Parathyroid adenoma (tissue), 2 donors: ENCODE data around the gene HIRA.

ENCODE experiments used
- H2AFZ ChIP-seq: fragments of 300-600 bp; sonication (generic); one replicate; pipeline ENCODE4 v1.7.0; 2017; ENCODE audit warnings: antibody characterized with exemption, mild to moderate bottlenecking
- H3K27ac ChIP-seq: fragments of 300-600 bp; sonication (generic); one replicate; pipeline ENCODE4 v1.7.0; 2017
- H3K27me3 ChIP-seq: fragments of 300-600 bp; sonication (generic); one replicate; pipeline ENCODE4 v1.7.0; 2017; ENCODE audit warnings: low read length; ENCODE audit not compliant: control insufficient read depth, insufficient read depth
- H3K36me3 ChIP-seq: fragments of 300-600 bp; sonication (generic); one replicate; pipeline ENCODE4 v1.7.0; 2017; ENCODE audit warnings: low read length; ENCODE audit not compliant: control insufficient read depth, insufficient read depth
- H3K4me1 ChIP-seq: fragments of 300-600 bp; sonication (generic); one replicate; pipeline ENCODE4 v1.7.0; 2017; ENCODE audit warnings: control low read depth
- H3K4me2 ChIP-seq: fragments of 300-600 bp; sonication (generic); one replicate; pipeline ENCODE4 v1.7.0; 2017; ENCODE audit warnings: low read length
- H3K4me3 ChIP-seq: fragments of 300-600 bp; sonication (generic); one replicate; pipeline ENCODE4 v1.7.0; 2017; ENCODE audit warnings: low read depth, low read length
- H3K79me2 ChIP-seq: fragments of 300-600 bp; sonication (generic); one replicate; pipeline ENCODE4 v1.7.0; 2017; ENCODE audit warnings: control low read depth
- H3K9ac ChIP-seq: fragments of 300-600 bp; sonication (generic); one replicate; pipeline ENCODE4 v1.7.0; 2017; ENCODE audit warnings: mild to moderate bottlenecking
- H3K9me3 ChIP-seq: fragments of 300-600 bp; sonication (generic); one replicate; pipeline ENCODE4 v1.7.0; 2017; ENCODE audit warnings: low read length; ENCODE audit not compliant: control insufficient read depth
- CTCF ChIP-seq: fragments of 300-600 bp; sonication (generic); IDR thresholded peaks from one replicate; pipeline ENCODE4 v1.7.0; 2017; ENCODE audit warnings: antibody characterized with exemption, mild to moderate bottlenecking
- donor health status: primary hyperparathyroidism.

The HIRA gene

GRCh38 chr22:19405652-19406051 is 25.9 kb downstream of the HIRA start:
- Histone ChIP-seq H3K4me1 (no peaks in the 10 kb centered on the region), H2AFZ (no peak overlapping the region), H3K9ac (no peak overlapping the region), H3K9me3 (no peaks in the 10 kb centered on the region), H3K27me3 (no peaks in the 10 kb centered on the region), H3K27ac (peak overlapping the region; percentile 76), H3K4me2 (no peak overlapping the region), H3K79me2 (peaks cover 2% of the 10 kb centered on the region), H3K4me3 (no peak overlapping the region), H3K36me3 (no peaks in the 10 kb centered on the region)
- TF ChIP-seq CTCF: no peak

GRCh38 chr22:19405133-19405532 is 26.4 kb downstream of the HIRA start:
- TF ChIP-seq CTCF: no peak
- Histone ChIP-seq H3K4me2 (no peak overlapping the region), H3K79me2 (peaks cover 2% of the 10 kb centered on the region), H3K27ac (no peak overlapping the region), H3K9me3 (no peaks in the 10 kb centered on the region), H2AFZ (no peak overlapping the region), H3K9ac (no peak overlapping the region), H3K36me3 (no peaks in the 10 kb centered on the region), H3K4me3 (no peak overlapping the region), H3K27me3 (no peaks in the 10 kb centered on the region), H3K4me1 (no peaks in the 10 kb centered on the region)

DNA sequence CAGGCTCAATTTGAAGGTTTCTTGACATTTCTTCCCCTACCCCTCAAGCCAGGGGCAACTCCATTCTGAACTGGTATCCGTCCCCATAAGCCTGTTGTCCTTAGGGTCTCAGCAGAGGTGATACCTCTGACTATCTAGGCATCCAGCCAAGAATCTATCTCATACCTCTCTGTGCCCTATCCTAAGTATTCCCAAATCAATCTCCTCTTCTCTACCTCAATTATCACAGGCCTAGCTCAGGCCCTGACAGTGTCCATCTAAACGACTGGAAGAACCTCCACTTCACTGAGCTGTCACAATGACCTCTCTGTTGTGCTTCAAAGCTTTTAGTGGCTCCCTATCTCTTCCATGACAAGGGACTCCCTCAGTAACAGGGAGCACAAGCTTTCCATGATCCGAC is 26.9 kb downstream of the HIRA start:
- no peaks in the 10 kb centered on the region for H3K36me3 ChIP-seq
- no peak overlapping the region for H3K4me2 ChIP-seq
- H3K27ac ChIP-seq: no peak overlapping the region
- H2AFZ ChIP-seq: no peak overlapping the region
- H3K27me3 ChIP-seq: no peaks in the 10 kb centered on the region
- no peak overlapping the region for H3K9ac ChIP-seq
- no peaks in the 10 kb centered on the region for H3K4me1 ChIP-seq
- H3K79me2 ChIP-seq: peaks cover 2% of the 10 kb centered on the region
- no peaks in the 10 kb centered on the region for H3K9me3 ChIP-seq
- no peak for TF ChIP-seq CTCF
- no peak overlapping the region for H3K4me3 ChIP-seq

DNA sequence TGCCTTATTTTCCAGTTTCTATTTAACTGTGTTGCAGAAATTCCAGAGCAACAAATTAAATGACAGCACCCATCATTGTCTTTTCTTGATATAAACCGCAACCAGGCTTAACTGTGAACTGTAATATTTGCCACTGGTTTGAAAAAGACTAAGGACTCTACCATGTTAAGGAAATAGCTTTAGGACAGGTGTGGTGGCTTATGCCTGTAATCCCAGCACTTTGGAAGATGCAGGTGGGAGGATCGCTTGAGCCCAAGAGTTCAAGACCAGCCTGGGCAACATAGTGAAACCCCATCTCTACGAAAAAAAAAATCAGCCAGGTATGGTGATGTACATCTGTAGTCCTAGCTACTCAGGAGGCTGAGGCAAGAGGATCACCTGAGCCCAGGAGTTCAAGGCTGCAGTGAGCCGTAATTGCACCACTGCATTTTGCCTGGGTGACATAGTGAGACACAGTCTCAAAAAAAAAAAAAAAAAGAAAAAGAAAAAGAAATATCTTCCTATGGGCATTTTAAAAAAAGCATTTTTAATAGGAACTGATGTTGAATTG is 28.8 kb downstream of the HIRA start:
- Histone ChIP-seq H3K4me2 (no peak overlapping the region), H3K9ac (no peak overlapping the region), H3K79me2 (peaks cover 2% of the 10 kb centered on the region), H3K4me1 (no peaks in the 10 kb centered on the region), H2AFZ (no peak overlapping the region), H3K27me3 (no peaks in the 10 kb centered on the region), H3K36me3 (no peaks in the 10 kb centered on the region), H3K27ac (no peak overlapping the region), H3K9me3 (no peaks in the 10 kb centered on the region), H3K4me3 (no peak overlapping the region)
- no peak for TF ChIP-seq CTCF

DNA sequence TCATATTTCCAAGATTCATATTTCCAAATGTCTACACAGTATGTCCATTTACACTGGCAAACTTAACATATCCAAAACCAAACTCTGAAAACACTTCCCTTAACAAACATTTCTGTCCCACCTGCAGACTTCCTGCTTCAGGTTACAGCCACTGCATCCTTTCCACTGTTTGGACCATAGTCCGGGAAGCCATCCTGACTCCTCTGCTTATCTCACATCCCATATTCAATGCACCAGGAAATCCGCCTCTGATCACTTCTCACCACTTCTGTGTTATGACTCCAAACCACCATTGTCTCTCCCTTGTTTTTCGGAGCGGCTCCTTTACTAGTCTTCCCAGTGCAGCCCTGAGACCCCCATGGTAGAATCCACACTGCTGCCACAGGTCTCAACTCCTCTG is 30.1 kb downstream of the HIRA start:
- Histone ChIP-seq H3K4me3 (no peak overlapping the region), H3K36me3 (no peaks in the 10 kb centered on the region), H3K9me3 (no peaks in the 10 kb centered on the region), H3K4me1 (no peaks in the 10 kb centered on the region), H3K9ac (no peak overlapping the region), H3K79me2 (peaks cover 2% of the 10 kb centered on the region), H3K27me3 (no peaks in the 10 kb centered on the region), H3K27ac (no peak overlapping the region), H3K4me2 (no peak overlapping the region), H2AFZ (no peak overlapping the region)
- no peak for TF ChIP-seq CTCF
